Breast epithelium (tissue), 4 donors: Measurements from ENCODE around the gene ALK. TPM values are rescaled to one million over a fixed set of nuclear protein-coding genes. Genes with fewer than 3 reads are reported as not detected.

Experiments
- DNase-seq, 2 donors: peaks; one replicate each; pipeline ENCODE4 v3.0.0-alpha.2; 2019; ENCODE audit warnings: low spot score in 2 of 2
- H3K27ac ChIP-seq, 2 donors: fragments of 200-600 bp; sonication (generic) in 1 of 2; one replicate each; pipeline ENCODE4 v1.5.1; 2016 to 2019; ENCODE audit warnings: mild to moderate bottlenecking in 1 of 2
- H3K27me3 ChIP-seq, 2 donors: fragments of 200-600 bp; sonication (generic) in 1 of 2; one replicate each; pipeline versions ENCODE4 v1.5.1 to v1.6.0; 2017 to 2019; ENCODE audit warnings: control low read depth in 1 of 2, mild to moderate bottlenecking in 1 of 2
- H3K36me3 ChIP-seq: fragments of 200-600 bp; one replicate; pipeline ENCODE4 v1.5.1; 2019
- H3K4me1 ChIP-seq, 2 donors: fragments of 200-600 bp; sonication (generic); one replicate each; pipeline ENCODE4 v1.5.1; 2016 to 2019; ENCODE audit warnings: control low read depth in 1 of 2
- H3K4me3 ChIP-seq, 3 donors: fragments of 200-600 bp; sonication (generic); 1 replicate in 2 of 3; 2 replicates in 1 of 3; pipeline ENCODE4 v1.5.1; 2016 to 2019; ENCODE audit warnings: mild to moderate bottlenecking in 3 of 3, moderate library complexity in 2 of 3
- H3K9me3 ChIP-seq, 2 donors: fragments of 200-600 bp; sonication (generic) in 1 of 2; one replicate each; pipeline ENCODE4 v1.5.1; 2016 to 2019; ENCODE audit warnings: control low read depth in 1 of 2
- POLR2A ChIP-seq: fragments of 450-650 bp; IDR thresholded peaks from one replicate; pipeline ENCODE4 v1.6.1; 2016; ENCODE audit warnings: antibody characterized with exemption, mild to moderate bottlenecking, moderate library complexity
- POLR2AphosphoS5 ChIP-seq, 3 donors: sonication (generic); formaldehyde crosslinking; IDR thresholded peaks; one replicate each; pipeline ENCODE4 v1.6.1; 2017; ENCODE audit warnings: antibody characterized with exemption in 3 of 3
- intact Hi-C: fragments of 100-400 bp; cut with DNase I; formaldehyde crosslinking; loops from one replicate; pipeline ENCODE4 v1.15.1; 2023; ENCODE audit warnings: low total_unique reads
- total RNA-seq, 3 donors: library from RNA; depleted of rRNA; stranded (reverse); fragments of >200 nt; gene quantifications; one replicate each; pipeline ENCODE4 v1.1.0, GENCODE V29; 2016
- TF ChIP-seq, protein P1 (sequence below), 3 donors: fragments of 450-650 bp; IDR thresholded peaks; one replicate each; pipeline ENCODE4 v1.5.1; 2016 to 2017; ENCODE audit warnings: antibody characterized with exemption in 3 of 3, mild to moderate bottlenecking in 3 of 3, moderate library complexity in 3 of 3

Gene ALK
- total RNA-seq, 3 donors from 2014 or later = 0.33 to 5.6 (median 0.64) TPM

- no peak for TF ChIP-seq POLR2AphosphoS5 (IDR thresholded peaks at IDR 0.05)
- TF ChIP-seq, protein P1, sequence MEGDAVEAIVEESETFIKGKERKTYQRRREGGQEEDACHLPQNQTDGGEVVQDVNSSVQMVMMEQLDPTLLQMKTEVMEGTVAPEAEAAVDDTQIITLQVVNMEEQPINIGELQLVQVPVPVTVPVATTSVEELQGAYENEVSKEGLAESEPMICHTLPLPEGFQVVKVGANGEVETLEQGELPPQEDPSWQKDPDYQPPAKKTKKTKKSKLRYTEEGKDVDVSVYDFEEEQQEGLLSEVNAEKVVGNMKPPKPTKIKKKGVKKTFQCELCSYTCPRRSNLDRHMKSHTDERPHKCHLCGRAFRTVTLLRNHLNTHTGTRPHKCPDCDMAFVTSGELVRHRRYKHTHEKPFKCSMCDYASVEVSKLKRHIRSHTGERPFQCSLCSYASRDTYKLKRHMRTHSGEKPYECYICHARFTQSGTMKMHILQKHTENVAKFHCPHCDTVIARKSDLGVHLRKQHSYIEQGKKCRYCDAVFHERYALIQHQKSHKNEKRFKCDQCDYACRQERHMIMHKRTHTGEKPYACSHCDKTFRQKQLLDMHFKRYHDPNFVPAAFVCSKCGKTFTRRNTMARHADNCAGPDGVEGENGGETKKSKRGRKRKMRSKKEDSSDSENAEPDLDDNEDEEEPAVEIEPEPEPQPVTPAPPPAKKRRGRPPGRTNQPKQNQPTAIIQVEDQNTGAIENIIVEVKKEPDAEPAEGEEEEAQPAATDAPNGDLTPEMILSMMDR (IDR thresholded peaks at IDR 0.05) = no peak
- TF ChIP-seq POLR2A = no peak
- Histone ChIP-seq H3K36me3 (no peaks in the 10 kb centered on the region), H3K27me3 (no peaks in the 10 kb centered on the region), H3K4me3 (no peak overlapping the region), H3K4me1 (no peaks in the 10 kb centered on the region), H3K27ac (no peak overlapping the region), H3K9me3 (peaks cover 0 to 10% of the 10 kb centered on the region in 2 donors)
- DNase-seq = no peak
- intact Hi-C loops = no loop called here
Measured at GRCh38 chr2:29477186-29477585, 444.2 kb downstream of the ALK start.

- Histone ChIP-seq H3K9me3 (peaks cover 0 to 27% of the 10 kb centered on the region in 2 donors), H3K27ac (no peak overlapping the region), H3K36me3 (no peaks in the 10 kb centered on the region), H3K4me3 (no peak overlapping the region), H3K4me1 (no peaks in the 10 kb centered on the region), H3K27me3 (no peaks in the 10 kb centered on the region)
- TF ChIP-seq POLR2AphosphoS5 (IDR thresholded peaks at IDR 0.05) (no peak), POLR2A (no peak)
- TF ChIP-seq, protein P1 (IDR thresholded peaks at IDR 0.05) = no peak
- intact Hi-C loops = no loop called here
- DNase-seq = no peak
Measured at GRCh38 chr2:29475499-29475898, 445.9 kb downstream of the ALK start.

DNA sequence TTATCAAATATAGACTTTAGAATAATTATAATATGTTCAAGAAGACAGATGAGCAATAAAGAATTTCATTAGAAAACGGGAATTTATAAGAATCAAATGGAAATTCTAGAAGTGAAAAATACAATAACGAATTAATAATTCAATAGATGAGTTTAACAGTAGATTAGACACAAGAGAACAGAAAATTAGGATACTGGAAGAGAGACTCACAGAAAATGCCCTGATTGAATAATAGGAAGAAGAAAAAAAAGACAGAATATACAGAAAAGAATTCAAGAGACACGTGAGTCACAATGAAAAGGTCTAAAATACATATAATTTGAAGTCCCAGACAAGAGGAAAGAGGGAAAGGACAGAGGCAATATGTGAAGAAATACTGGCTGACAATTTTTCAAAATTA is 451.4 kb downstream of the ALK start:
- intact Hi-C loops = loop anchor here (1.0 kb wide), 1 partner anchor 31 kb away; no protein-coding TSS in a partner anchor
- no peak for TF ChIP-seq POLR2AphosphoS5 (IDR thresholded peaks at IDR 0.05)
- no peak for TF ChIP-seq POLR2A
- TF ChIP-seq, protein P1 (IDR thresholded peaks at IDR 0.05) = no peak

GRCh38 chr2:29469516-29469915 is 451.9 kb downstream of the ALK start:
- H3K9me3 ChIP-seq = peaks cover 0 to 44% of the 10 kb centered on the region in 2 donors
- no peak overlapping the region for H3K27ac ChIP-seq
- H3K4me1 ChIP-seq = no peaks in the 10 kb centered on the region
- DNase-seq = no peak
- TF ChIP-seq, protein P1 (IDR thresholded peaks at IDR 0.05) = no peak
- TF ChIP-seq POLR2A = no peak
- TF ChIP-seq POLR2AphosphoS5 (IDR thresholded peaks at IDR 0.05) = no peak
- H3K36me3 ChIP-seq = no peaks in the 10 kb centered on the region
- no peak overlapping the region for H3K4me3 ChIP-seq
- H3K27me3 ChIP-seq = no peaks in the 10 kb centered on the region
- intact Hi-C loops = loop anchor here (1.0 kb wide), 1 partner anchor 30 kb away; no protein-coding TSS in a partner anchor

More for the DNA sequence above, 451.4 kb downstream of the ALK start:
- Histone ChIP-seq H3K36me3 (no peaks in the 10 kb centered on the region), H3K27ac (no peak overlapping the region), H3K9me3 (peaks cover 0 to 44% of the 10 kb centered on the region in 2 donors), H3K4me3 (no peak overlapping the region), H3K4me1 (no peaks in the 10 kb centered on the region), H3K27me3 (no peaks in the 10 kb centered on the region)
- DNase-seq = no peak

- H3K4me1 ChIP-seq = no peaks in the 10 kb centered on the region
- no peak overlapping the region for H3K27ac ChIP-seq
- H3K4me3 ChIP-seq = no peak overlapping the region
Measured at GRCh38 chr2:29463181-29463900, 458.0 kb downstream of the ALK start.

More at GRCh38 chr2:29463181-29463900, 458.0 kb downstream of the ALK start:
- no peaks in the 10 kb centered on the region for H3K9me3 ChIP-seq
- no peak for DNase-seq
- no peak for TF ChIP-seq POLR2AphosphoS5 (IDR thresholded peaks at IDR 0.05)
- no peak for TF ChIP-seq POLR2A
- TF ChIP-seq, protein P1 (IDR thresholded peaks at IDR 0.05) = no peak
- intact Hi-C loops = no loop called here
- H3K27me3 ChIP-seq = no peaks in the 10 kb centered on the region
- H3K36me3 ChIP-seq = no peaks in the 10 kb centered on the region
